WTC11 (cell line): Measurements from ENCODE around the gene DNAJC5G.

ENCODE experiments used
- ESRRA ChIP-seq: sonication (generic); formaldehyde crosslinking; IDR thresholded peaks from 2 replicates; pipeline ENCODE4 v1.8.1; 2022; ENCODE audit warnings: mild to moderate bottlenecking, missing genetic modification reagents, borderline replicate concordance
- FOXK1 ChIP-seq: sonication (generic); formaldehyde crosslinking; IDR thresholded peaks from 2 replicates; pipeline ENCODE4 v1.8.0; 2022; ENCODE audit warnings: mild to moderate bottlenecking, moderate library complexity, missing genetic modification reagents
- JUN ChIP-seq: sonication (generic); formaldehyde crosslinking; IDR thresholded peaks from 2 replicates; pipeline ENCODE4 v1.8.0; 2023; ENCODE audit warnings: mild to moderate bottlenecking, missing genetic modification reagents
- KAT7 ChIP-seq: sonication (generic); formaldehyde crosslinking; IDR thresholded peaks from 2 replicates; pipeline ENCODE4 v1.8.1; 2023; ENCODE audit warnings: missing genetic modification reagents, mild to moderate bottlenecking, borderline replicate concordance
- NFE2L1 ChIP-seq: sonication (generic); formaldehyde crosslinking; IDR thresholded peaks from 2 replicates; pipeline ENCODE4 v1.8.1; 2023; ENCODE audit warnings: missing genetic modification reagents
- NFYB ChIP-seq: sonication (generic); formaldehyde crosslinking; conservative IDR thresholded peaks from 2 replicates; pipeline ENCODE4 v1.8.0; 2022; ENCODE audit warnings: low read depth, missing genetic modification reagents
- NR2C2 ChIP-seq: sonication (generic); formaldehyde crosslinking; IDR thresholded peaks from 2 replicates; pipeline ENCODE4 v1.8.0; 2022; ENCODE audit warnings: mild to moderate bottlenecking, missing genetic modification reagents
- TP53 ChIP-seq: sonication (generic); formaldehyde crosslinking; IDR thresholded peaks from 2 replicates; pipeline ENCODE4 v1.8.1; 2023; ENCODE audit warnings: mild to moderate bottlenecking, missing genetic modification reagents
- TF ChIP-seq, protein P1 (sequence below): fragments of 200-600 bp; IDR thresholded peaks from 2 replicates; pipeline ENCODE4 v1.8.0; 2022; ENCODE audit warnings: antibody characterized with exemption
- TF ChIP-seq, protein P2 (sequence below): sonication (generic); formaldehyde crosslinking; IDR thresholded peaks from 2 replicates; pipeline ENCODE4 v1.8.0; 2023; ENCODE audit warnings: missing genetic modification reagents
- TF ChIP-seq, protein P3 (sequence below): sonication (generic); formaldehyde crosslinking; IDR thresholded peaks from 2 replicates; pipeline ENCODE4 v1.8.1; 2023; ENCODE audit warnings: mild to moderate bottlenecking, missing genetic modification reagents, moderate library complexity

DNA sequence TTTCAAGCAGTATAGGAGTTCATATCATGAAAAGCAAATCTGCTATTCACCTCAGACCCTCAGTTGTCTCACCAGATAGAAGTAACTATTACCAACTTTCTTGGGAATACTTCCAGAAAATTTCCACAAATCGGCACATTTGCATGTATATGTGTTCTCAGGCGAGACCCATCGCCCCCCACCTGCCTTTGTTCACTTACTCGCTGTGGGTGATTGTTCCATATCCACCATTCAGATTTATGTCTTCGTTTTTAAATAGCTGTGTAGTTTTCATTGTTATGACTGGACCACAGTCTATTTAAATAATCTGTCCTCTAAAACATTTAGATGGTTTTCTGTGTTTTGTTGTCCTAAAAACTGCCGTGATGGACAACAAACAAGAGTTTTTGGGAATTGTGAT lies 10.2 kb downstream of the DNAJC5G start:
- TF ChIP-seq JUN (CRISPR knock-in tag) (no peak), NR2C2 (CRISPR knock-in tag) (no peak), FOXK1 (CRISPR knock-in tag) (no peak), NFE2L1 (no peak), ESRRA (CRISPR knock-in tag) (no peak), TP53 (CRISPR knock-in tag) (no peak), KAT7 (CRISPR knock-in tag) (no peak), NFYB (no peak)
- TF ChIP-seq, protein P1, sequence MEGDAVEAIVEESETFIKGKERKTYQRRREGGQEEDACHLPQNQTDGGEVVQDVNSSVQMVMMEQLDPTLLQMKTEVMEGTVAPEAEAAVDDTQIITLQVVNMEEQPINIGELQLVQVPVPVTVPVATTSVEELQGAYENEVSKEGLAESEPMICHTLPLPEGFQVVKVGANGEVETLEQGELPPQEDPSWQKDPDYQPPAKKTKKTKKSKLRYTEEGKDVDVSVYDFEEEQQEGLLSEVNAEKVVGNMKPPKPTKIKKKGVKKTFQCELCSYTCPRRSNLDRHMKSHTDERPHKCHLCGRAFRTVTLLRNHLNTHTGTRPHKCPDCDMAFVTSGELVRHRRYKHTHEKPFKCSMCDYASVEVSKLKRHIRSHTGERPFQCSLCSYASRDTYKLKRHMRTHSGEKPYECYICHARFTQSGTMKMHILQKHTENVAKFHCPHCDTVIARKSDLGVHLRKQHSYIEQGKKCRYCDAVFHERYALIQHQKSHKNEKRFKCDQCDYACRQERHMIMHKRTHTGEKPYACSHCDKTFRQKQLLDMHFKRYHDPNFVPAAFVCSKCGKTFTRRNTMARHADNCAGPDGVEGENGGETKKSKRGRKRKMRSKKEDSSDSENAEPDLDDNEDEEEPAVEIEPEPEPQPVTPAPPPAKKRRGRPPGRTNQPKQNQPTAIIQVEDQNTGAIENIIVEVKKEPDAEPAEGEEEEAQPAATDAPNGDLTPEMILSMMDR = no peak
- TF ChIP-seq, protein P2, sequence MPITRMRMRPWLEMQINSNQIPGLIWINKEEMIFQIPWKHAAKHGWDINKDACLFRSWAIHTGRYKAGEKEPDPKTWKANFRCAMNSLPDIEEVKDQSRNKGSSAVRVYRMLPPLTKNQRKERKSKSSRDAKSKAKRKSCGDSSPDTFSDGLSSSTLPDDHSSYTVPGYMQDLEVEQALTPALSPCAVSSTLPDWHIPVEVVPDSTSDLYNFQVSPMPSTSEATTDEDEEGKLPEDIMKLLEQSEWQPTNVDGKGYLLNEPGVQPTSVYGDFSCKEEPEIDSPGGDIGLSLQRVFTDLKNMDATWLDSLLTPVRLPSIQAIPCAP = no peak
- TF ChIP-seq, protein P3, sequence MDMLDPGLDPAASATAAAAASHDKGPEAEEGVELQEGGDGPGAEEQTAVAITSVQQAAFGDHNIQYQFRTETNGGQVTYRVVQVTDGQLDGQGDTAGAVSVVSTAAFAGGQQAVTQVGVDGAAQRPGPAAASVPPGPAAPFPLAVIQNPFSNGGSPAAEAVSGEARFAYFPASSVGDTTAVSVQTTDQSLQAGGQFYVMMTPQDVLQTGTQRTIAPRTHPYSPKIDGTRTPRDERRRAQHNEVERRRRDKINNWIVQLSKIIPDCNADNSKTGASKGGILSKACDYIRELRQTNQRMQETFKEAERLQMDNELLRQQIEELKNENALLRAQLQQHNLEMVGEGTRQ (CRISPR knock-in tag) = no peak
